ENCODE data around the gene MVB12B. TPM values are rescaled to one million over a fixed set of nuclear protein-coding genes. Genes with fewer than 3 reads are reported as not detected.

Gene MVB12B
- total and polyA plus RNA-seq, 2 of the 13 experiments (the other 11 are each of a cell fraction or from before 2014, with no cell fraction given): 12.1 to 30.1 TPM

DNA sequence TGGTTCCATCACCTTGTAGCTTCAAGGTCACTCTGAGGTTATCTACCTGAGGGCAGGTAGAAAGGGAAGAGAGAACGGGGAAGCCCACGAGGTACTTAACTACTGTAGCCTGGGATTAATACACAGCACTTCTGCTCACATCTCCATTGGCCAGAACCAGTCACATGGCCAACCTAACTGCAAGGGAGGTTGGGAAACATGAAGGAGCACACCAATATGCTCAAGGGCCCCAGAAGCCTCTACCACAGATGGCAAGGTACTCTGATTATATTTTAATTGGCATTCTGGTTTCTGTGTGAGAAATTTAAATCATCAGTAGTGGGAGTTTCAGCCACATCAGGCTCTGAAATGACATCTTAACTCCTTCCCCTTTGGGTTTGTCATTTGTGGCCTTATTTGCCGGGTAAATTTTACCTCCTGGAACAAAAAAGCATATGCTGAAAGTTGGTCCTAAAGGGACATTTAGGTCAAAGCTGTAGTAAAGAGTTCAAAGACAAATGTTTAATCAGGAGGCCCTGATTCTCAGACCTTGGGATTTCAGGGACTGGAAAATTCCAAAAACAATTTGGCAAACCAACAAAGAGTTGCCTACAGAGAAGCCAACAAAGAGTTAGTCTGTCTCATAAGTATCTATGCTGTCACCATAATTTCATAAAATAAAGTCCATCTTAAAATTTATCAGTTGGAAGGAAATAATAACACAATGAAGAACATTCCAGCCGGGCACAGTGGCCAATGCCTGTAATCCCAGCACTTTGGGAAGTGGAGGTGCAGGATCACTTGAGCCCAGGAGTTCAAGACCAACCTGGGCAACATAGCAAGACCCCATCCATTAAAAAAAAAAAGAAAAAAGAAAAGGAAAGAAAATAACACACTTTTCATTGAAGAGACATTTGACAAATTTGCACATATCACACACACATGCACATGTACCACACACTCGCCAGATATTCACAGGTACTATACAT is 13.8 kb upstream of the MVB12B start (continued):
- TF ChIP-seq EP300 (IDR thresholded peaks at IDR 0.05; ENCODE audit: low read depth in 2 of 2, low read length in 2 of 2) (peak in 1 of 2 experiments; percentile 55; a peak in 1 of 4 replicates), EP300 (CRISPR knock-in tag; IDR thresholded peaks at IDR 0.05; ENCODE audit: borderline replicate concordance) (no peak), ZMYM4 (CRISPR knock-in tag; IDR thresholded peaks at IDR 0.05) (0 out of 2 replicates have a peak, but pooled peaks have one; percentile 16), ZNF709 (CRISPR knock-in tag; IDR thresholded peaks at IDR 0.05) (no peak), SOX13 (IDR thresholded peaks at IDR 0.05) (no peak), SOX13 (CRISPR knock-in tag; conservative IDR thresholded peaks at IDR 0.05 in 1 of 2, IDR thresholded peaks at IDR 0.05 in 1 of 2) (peak in 1 of 2 experiments; percentile 39; a peak in 1 of 4 replicates), ZNF563 (CRISPR knock-in tag; IDR thresholded peaks at IDR 0.05) (no peak), GATAD2A (CRISPR knock-in tag; IDR thresholded peaks at IDR 0.05) (0 out of 2 replicates have a peak, but pooled peaks have one; percentile 8), ZMYM2 (CRISPR knock-in tag; IDR thresholded peaks at IDR 0.05) (no peak)
- TF ChIP-seq, protein P1, sequence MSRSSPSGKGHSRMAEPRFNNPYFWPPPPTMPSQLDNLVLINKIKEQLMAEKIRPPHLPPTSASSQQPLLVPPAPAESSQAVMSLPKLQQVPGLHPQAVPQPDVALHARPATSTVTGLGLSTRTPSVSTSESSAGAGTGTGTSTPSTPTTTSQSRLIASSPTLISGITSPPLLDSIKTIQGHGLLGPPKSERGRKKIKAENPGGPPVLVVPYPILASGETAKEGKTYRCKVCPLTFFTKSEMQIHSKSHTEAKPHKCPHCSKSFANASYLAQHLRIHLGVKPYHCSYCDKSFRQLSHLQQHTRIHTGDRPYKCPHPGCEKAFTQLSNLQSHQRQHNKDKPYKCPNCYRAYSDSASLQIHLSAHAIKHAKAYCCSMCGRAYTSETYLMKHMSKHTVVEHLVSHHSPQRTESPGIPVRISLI (CRISPR knock-in tag; IDR thresholded peaks at IDR 0.05; ENCODE audit: borderline replicate concordance): no peak

DNA sequence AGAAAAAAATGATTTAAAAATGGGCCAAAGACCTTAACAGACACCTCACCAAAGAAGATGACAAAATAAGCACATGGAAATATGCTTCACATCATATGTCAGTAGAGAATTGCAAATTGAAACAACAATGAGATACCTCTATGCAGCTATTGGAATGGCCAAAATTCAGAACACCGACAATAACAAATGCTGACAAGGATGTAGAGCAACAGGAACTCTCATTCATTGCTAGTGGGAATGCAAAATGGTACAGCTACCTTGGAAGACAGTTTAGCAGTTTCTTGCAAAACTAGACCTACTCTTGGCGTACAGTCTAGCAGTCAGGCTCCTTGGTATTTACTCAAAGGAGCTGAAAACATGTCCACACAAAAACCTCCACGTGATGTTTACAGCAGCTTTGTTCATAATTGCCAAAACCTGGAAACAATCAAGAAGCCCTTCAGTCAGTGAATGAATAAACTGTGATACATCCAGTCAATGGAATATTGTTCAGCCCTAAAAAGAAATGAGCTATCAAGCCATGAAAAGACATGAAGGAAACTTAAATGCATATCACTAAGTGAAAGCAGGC is 10.5 kb upstream of the MVB12B start:
- BruUV-seq (replicated peaks): no TSS peak
- H4K20me1 ChIP-seq (ENCODE audit: insufficient read depth, low read length): no peaks in the 10 kb centered on the region
- no peak overlapping the region for H3K27ac ChIP-seq (ENCODE audit: extremely low read length, insufficient read depth, low read length)
- H3K79me2 ChIP-seq (ENCODE audit: insufficient read depth, low read length): no peaks in the 10 kb centered on the region
- no peaks in the 10 kb centered on the region for H3K36me3 ChIP-seq (replicated peaks in 1 of 2; ENCODE audit: control insufficient read depth in 1 of 2, insufficient read depth in 2 of 2, low read length in 2 of 2)
- in situ Hi-C loops (cut with HindIII; ENCODE audit: extremely low pct_ligation_motif_present, low pct_unique_long_range_greater_than_20kb): no loop called here
- no peak for DNase-seq (ENCODE audit: low spot score)
- no peak for ATAC-seq
- POLR2A ChIA-PET: no interaction called here
- no peak overlapping the region for H3K4me2 ChIP-seq (ENCODE audit: low read depth, low read length)
- peaks cover 0 to 3% of the 10 kb centered on the region in 2 experiments; a peak in 2 of 5 replicates for H3K27me3 ChIP-seq (ENCODE audit: control insufficient read depth in 1 of 2, insufficient read depth in 2 of 2, low read length in 2 of 2)
- 78% methylated on average over 3 of the region's 3 CpGs for WGBS (ENCODE audit: low lambda C conversion rate)
- no peak overlapping the region for H3K4me3 ChIP-seq (replicated peaks in 1 of 3; ENCODE audit: insufficient read depth in 1 of 3, low read depth in 2 of 3, low read length in 3 of 3)
- H2AFZ ChIP-seq (ENCODE audit: low read length): no peak overlapping the region
- no peak for FAIRE-seq
- H3K9ac ChIP-seq (ENCODE audit: insufficient read depth, low read depth, low read length): no peak overlapping the region
- CTCF ChIA-PET (ENCODE audit: low intra/inter-chr PET ratio, low total read pairs): no interaction called here
- intact Hi-C loops (cut with micrococcal nuclease; ENCODE audit: unreplicated experiment): loop anchor here (2.0 kb wide), 1 partner anchor 13 kb away; no protein-coding TSS in a partner anchor
- no peaks in the 10 kb centered on the region for H3K9me3 ChIP-seq (ENCODE audit: low read length)
- TF ChIP-seq, protein P2, sequence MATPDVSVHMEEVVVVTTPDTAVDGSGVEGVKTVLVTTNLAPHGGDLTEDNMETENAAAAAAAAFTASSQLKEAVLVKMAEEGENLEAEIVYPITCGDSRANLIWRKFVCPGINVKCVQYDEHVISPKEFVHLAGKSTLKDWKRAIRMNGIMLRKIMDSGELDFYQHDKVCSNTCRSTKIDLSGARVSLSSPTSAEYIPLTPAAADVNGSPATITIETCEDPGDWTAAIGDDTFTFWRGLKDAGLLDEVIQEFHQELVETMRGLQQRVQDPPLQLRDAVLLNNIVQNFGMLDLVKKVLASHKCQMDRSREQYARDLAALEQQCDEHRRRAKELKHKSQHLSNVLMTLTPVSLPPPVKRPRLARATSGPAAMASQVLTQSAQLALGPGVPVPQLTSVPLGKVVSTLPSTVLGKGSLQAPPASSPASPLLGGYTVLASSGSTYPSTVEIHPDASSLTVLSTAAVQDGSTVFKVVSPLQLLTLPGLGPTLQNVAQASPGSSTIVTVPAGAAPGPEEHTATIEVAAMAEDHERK (CRISPR knock-in tag; IDR thresholded peaks at IDR 0.05; ENCODE audit: low read depth): no peak
- peak; percentile 98 for TF ChIP-seq ZNF7 (CRISPR knock-in tag; IDR thresholded peaks at IDR 0.05)
- peaks cover 81% of the 10 kb centered on the region for H3K4me1 ChIP-seq (ENCODE audit: insufficient read depth, low read length)
